Right lobe of liver (tissue), 4 donors: ENCODE measurements around the gene EPHB1.

Experiments
- POLR2A ChIP-seq: fragments of 450-650 bp; IDR thresholded peaks from one replicate; pipeline ENCODE4 v1.6.1; 2017; ENCODE audit warnings: antibody characterized with exemption, mild to moderate bottlenecking
- TF ChIP-seq, protein P1 (sequence below), 4 donors: fragments of 200-600 bp in 3 of 4; fragments of 450-650 bp in 1 of 4; IDR thresholded peaks; one replicate each; pipeline versions ENCODE4 v1.5.1 to v1.8.0; 2016 to 2022; ENCODE audit warnings: antibody characterized with exemption in 4 of 4, mild to moderate bottlenecking in 2 of 4
- donor health status: DM: no; HTN: no; CAD: no.
- donor health status: DM: no; HTN: no; CAD: no.
- donor health status: DM: no; HTN: yes; CAD: no.

DNA sequence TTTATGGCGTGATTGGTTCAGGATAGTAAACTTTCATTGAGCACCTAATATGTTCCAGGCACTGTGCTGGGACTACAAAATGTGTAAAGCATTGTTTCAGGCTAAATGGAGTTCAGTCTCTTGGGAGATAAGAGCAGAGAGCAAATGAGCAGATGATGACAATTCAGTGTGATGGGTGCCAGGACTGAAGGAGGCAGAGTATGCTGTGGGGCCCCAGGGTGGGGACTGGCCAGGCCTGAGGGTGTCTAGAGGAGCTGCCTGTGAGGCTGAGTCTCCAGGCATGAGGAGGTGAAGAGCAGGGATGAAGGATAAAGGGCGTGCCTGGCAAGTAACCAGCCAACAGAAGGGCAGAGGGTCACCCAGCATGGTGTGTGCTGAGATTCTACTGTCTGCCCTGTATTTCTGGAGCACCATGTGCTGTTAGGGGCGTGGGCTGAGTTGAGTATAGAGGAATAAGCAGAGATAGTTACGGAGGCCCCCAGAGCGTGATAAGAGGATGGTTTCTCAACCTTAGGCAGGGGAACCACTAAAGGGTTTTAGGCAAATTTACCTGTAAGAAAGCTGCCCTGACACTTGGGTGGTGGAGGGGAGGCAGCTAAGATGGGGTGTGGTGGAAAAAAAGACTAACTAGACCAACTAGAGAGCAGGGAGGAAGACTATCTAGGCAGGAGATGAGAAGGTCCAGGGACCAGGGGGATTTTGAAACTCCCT is 38.5 kb downstream of the EPHB1 start:
- TF ChIP-seq POLR2A: no peak
- TF ChIP-seq, protein P1, sequence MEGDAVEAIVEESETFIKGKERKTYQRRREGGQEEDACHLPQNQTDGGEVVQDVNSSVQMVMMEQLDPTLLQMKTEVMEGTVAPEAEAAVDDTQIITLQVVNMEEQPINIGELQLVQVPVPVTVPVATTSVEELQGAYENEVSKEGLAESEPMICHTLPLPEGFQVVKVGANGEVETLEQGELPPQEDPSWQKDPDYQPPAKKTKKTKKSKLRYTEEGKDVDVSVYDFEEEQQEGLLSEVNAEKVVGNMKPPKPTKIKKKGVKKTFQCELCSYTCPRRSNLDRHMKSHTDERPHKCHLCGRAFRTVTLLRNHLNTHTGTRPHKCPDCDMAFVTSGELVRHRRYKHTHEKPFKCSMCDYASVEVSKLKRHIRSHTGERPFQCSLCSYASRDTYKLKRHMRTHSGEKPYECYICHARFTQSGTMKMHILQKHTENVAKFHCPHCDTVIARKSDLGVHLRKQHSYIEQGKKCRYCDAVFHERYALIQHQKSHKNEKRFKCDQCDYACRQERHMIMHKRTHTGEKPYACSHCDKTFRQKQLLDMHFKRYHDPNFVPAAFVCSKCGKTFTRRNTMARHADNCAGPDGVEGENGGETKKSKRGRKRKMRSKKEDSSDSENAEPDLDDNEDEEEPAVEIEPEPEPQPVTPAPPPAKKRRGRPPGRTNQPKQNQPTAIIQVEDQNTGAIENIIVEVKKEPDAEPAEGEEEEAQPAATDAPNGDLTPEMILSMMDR (IDR thresholded peaks at IDR 0.05): no peak
